Panc1 (cell line): Measurements from ENCODE around the gene ADGRG3. TPM values are rescaled to one million over a fixed set of nuclear protein-coding genes. Genes with fewer than 3 reads are reported as not detected.

Source experiments
- ATAC-seq: fragments of 200-7000 bp; cut with Tn5 transposase; 2 replicates; pipeline ENCODE4 v1.9.1; 2020; ENCODE audit warnings: mild to moderate bottlenecking, moderate library complexity
- BruUV-seq: library from RNA; stranded (reverse); fragments of 400-500 nt; replicated peaks from 2 replicates; lab custom pipeline; 2021; lab: Mats Ljungman, UMichigan
- CTCF ChIA-PET: fragments of 300-600 bp; sonication (Branson Sonifier 250); formaldehyde crosslinking; loops from one replicate; lab custom pipeline; 2022; ENCODE audit warnings: antibody characterized with exemption; lab: Charles Lee
- POLR2A ChIA-PET: fragments of 300-600 bp; sonication (Branson Sonifier 250); formaldehyde crosslinking; loops from one replicate; lab custom pipeline; 2022; ENCODE audit warnings: antibody characterized with exemption; lab: Charles Lee
- DNase-seq: peaks from one replicate; pipeline ENCODE4 v3.0.0-alpha.2; 2010; ENCODE audit warnings: low read depth, low spot score
- H3K27ac ChIP-seq: 2 replicates; pipeline ENCODE4 v1.5.1; 2011; ENCODE audit warnings: mild to moderate bottlenecking, low read length, inconsistent platforms
- H3K27me3 ChIP-seq: fragments of 200-500 bp; sonication (Bioruptor generic); 2 replicates; pipeline ENCODE4 v1.6.0; 2014; ENCODE audit warnings: low read length, inconsistent platforms; ENCODE audit not compliant: control insufficient read depth, insufficient read depth
- H3K36me3 ChIP-seq: fragments of 200-500 bp; sonication (Bioruptor generic); 2 replicates; pipeline ENCODE4 v1.5.1; 2014; ENCODE audit warnings: inconsistent platforms, mild to moderate bottlenecking, low read length, moderate library complexity; ENCODE audit not compliant: control insufficient read depth, insufficient read depth
- H3K4me1 ChIP-seq: 2 replicates; pipeline ENCODE4 v1.5.1; 2011; ENCODE audit warnings: inconsistent platforms, mild to moderate bottlenecking, low read length, moderate library complexity; ENCODE audit not compliant: control insufficient read depth, insufficient read depth
- H3K4me3 ChIP-seq, 2 experiments: 2 replicates each; pipeline ENCODE4 v1.5.1; 2011 to 2012; ENCODE audit warnings: low read depth in 2 of 2, low read length in 2 of 2, mild to moderate bottlenecking in 2 of 2, inconsistent platforms in 1 of 2, moderate library complexity in 1 of 2
- H3K9me3 ChIP-seq: fragments of 200-500 bp; sonication (Bioruptor generic); 2 replicates; pipeline ENCODE4 v1.5.1; 2014; ENCODE audit warnings: low read depth, mild to moderate bottlenecking, inconsistent platforms, low read length, moderate library complexity; ENCODE audit not compliant: control insufficient read depth, insufficient read depth
- POLR2AphosphoS5 ChIP-seq: IDR thresholded peaks from 2 replicates; pipeline ENCODE4 v1.6.1; 2012; ENCODE audit warnings: mild to moderate bottlenecking, low read depth, low read length, moderate library complexity
- REST ChIP-seq, 2 experiments: IDR thresholded peaks; 2 replicates each; pipeline ENCODE4 v1.6.1; 2011 to 2012; ENCODE audit warnings: low read depth in 2 of 2, control low read depth in 1 of 2, low read length in 1 of 2, mild to moderate bottlenecking in 1 of 2, moderate library complexity in 1 of 2; ENCODE audit not compliant: insufficient read depth in 1 of 2
- SIN3A ChIP-seq: IDR thresholded peaks from 2 replicates; pipeline ENCODE4 v1.6.1; 2012; ENCODE audit warnings: low read depth, mild to moderate bottlenecking, low read length, moderate library complexity, borderline replicate concordance; ENCODE audit not compliant: insufficient read depth
- TCF7L2 ChIP-seq: IDR thresholded peaks from 2 replicates; pipeline ENCODE4 v1.6.1; 2011; ENCODE audit warnings: mild to moderate bottlenecking, low read depth, low read length, inconsistent platforms
- in situ Hi-C: cut with HindIII; loops from 2 replicates; pipeline ENCODE4 v1.10.0; 2016; ENCODE audit warnings: low sequenced_read_pairs, low pct_unique_long_range_greater_than_20kb
- intact Hi-C: fragments of 100-400 bp; cut with micrococcal nuclease; formaldehyde crosslinking; loops from one replicate; pipeline ENCODE4 v1.10.0; 2022; ENCODE audit not compliant: unreplicated experiment
- total RNA-seq: library from RNA; stranded (reverse); gene quantifications from one replicate; pipeline ENCODE4 v1.2.1, GENCODE V29; 2021; ENCODE audit not compliant: unreplicated experiment
- TF ChIP-seq, protein P1 (sequence below): fragments of 450-650 bp; IDR thresholded peaks from 2 replicates; pipeline ENCODE4 v1.5.1; 2017; ENCODE audit warnings: mild to moderate bottlenecking

ADGRG3 gene
- total RNA-seq, 1 experiment from 2014 or later, result not detected

GRCh38 chr16:57688987-57689761 lies 21.1 kb downstream of the ADGRG3 start:
- Histone ChIP-seq H3K27me3 (no peaks in the 10 kb centered on the region), H3K4me3 (no peak overlapping the region), H3K36me3 (no peaks in the 10 kb centered on the region), H3K27ac (no peak overlapping the region), H3K9me3 (no peaks in the 10 kb centered on the region), H3K4me1 (no peaks in the 10 kb centered on the region)
- intact Hi-C loops (no loop called here), in situ Hi-C loops (no loop called here)
- DNase-seq (no peak), ATAC-seq (no peak)
- no TSS peak for BruUV-seq
- no peak for TF ChIP-seq REST (IDR thresholded peaks at IDR 0.05; ENCODE audit: insufficient read depth in 1 of 2, low read depth in 2 of 2, low read length in 1 of 2)
- no peak for TF ChIP-seq POLR2AphosphoS5
- TF ChIP-seq, protein P1, sequence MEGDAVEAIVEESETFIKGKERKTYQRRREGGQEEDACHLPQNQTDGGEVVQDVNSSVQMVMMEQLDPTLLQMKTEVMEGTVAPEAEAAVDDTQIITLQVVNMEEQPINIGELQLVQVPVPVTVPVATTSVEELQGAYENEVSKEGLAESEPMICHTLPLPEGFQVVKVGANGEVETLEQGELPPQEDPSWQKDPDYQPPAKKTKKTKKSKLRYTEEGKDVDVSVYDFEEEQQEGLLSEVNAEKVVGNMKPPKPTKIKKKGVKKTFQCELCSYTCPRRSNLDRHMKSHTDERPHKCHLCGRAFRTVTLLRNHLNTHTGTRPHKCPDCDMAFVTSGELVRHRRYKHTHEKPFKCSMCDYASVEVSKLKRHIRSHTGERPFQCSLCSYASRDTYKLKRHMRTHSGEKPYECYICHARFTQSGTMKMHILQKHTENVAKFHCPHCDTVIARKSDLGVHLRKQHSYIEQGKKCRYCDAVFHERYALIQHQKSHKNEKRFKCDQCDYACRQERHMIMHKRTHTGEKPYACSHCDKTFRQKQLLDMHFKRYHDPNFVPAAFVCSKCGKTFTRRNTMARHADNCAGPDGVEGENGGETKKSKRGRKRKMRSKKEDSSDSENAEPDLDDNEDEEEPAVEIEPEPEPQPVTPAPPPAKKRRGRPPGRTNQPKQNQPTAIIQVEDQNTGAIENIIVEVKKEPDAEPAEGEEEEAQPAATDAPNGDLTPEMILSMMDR, result no peak
- TF ChIP-seq SIN3A, result no peak
- no peak for TF ChIP-seq TCF7L2
- ChIA-PET CTCF (no interaction called here), POLR2A (no interaction called here)

DNA sequence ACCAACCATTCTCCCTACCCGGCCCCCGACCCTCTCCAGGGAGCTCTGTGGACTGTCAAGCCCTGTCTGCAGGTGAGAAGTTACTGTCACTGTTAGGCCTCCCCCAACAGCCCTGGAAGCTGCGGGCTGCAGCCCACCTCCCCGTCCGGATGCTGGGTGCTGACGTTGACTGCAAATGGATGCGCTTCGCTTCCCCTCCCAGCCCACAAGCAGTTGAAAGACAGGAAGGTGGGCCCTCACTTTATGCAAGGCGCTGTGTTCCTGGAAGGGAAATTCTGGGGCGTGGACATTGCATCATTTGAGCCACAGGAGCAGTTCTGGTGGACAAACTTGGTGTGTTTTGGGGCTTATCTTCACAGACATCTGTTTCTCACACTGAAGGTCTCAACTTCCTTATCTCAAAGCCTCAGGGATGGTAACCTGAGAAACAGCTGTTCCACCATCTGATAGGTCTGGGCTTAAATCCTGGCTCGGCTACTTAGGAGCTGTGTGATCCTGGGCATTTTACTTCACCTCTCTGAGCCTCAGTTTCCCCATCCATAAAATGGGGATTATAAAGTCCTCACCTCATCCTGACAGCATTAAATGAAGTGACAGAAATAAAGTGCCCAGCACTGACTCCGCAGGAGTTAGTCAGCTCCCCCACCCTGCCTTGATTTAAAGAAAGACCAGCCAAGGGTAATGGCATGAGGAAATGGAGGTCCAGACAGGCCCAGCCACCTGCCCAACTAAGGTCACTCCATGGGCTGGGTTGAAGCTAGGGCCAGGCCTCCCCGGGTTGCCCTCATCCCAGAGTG lies 21.9 kb downstream of the ADGRG3 start:
- H3K9me3 ChIP-seq, result no peaks in the 10 kb centered on the region
- no peak overlapping the region for H3K4me3 ChIP-seq
- POLR2A ChIA-PET, result no interaction called here
- no peak overlapping the region for H3K27ac ChIP-seq
- no peak for DNase-seq
- BruUV-seq, result no TSS peak
- no peaks in the 10 kb centered on the region for H3K27me3 ChIP-seq
- H3K36me3 ChIP-seq, result no peaks in the 10 kb centered on the region
- intact Hi-C loops, result no loop called here
- ATAC-seq, result no peak
- no peaks in the 10 kb centered on the region for H3K4me1 ChIP-seq
- TF ChIP-seq SIN3A (no peak), POLR2AphosphoS5 (no peak), REST (IDR thresholded peaks at IDR 0.05; ENCODE audit: insufficient read depth in 1 of 2, low read depth in 2 of 2, low read length in 1 of 2) (no peak), TCF7L2 (no peak)
- TF ChIP-seq, protein P1, result no peak
- in situ Hi-C loops, result no loop called here
- CTCF ChIA-PET, result no interaction called here
